GM21825 (cell line): ENCODE data around the gene TRABD2B.
"Not testable (repeated sequence)": the region's sequence is repeated elsewhere in the genome, so short reads cannot be mapped to it uniquely, and the experiment has no call there.

Experiments
- ATAC-seq: cut with Tn5 transposase; IDR thresholded peaks from one replicate; pipeline ENCODE4 v1.9.1; 2021; ENCODE audit warnings: mild to moderate bottlenecking, moderate library complexity; ENCODE audit not compliant: unreplicated experiment

Gene TRABD2B

GRCh38 chr1:47970882-47971281 lies 26.3 kb downstream of the TRABD2B start:
- ATAC-seq: no peak

- ATAC-seq: no peak
Observed at GRCh38 chr1:47969478-47969877, 27.7 kb downstream of the TRABD2B start.

- no peak for ATAC-seq
Observed at GRCh38 chr1:47968556-47968888, 28.7 kb downstream of the TRABD2B start.

GRCh38 chr1:47967864-47968555 lies 29.2 kb downstream of the TRABD2B start:
- ATAC-seq: no peak

- ATAC-seq: no peak
Observed at GRCh38 chr1:47965816-47966215, 31.4 kb downstream of the TRABD2B start.

- ATAC-seq: no peak
Observed at GRCh38 chr1:47964636-47965035, 32.5 kb downstream of the TRABD2B start.

- ATAC-seq: no peak
Observed at GRCh38 chr1:47963568-47964358, 33.4 kb downstream of the TRABD2B start.

- no peak for ATAC-seq
Observed at GRCh38 chr1:47962750-47963492, 34.3 kb downstream of the TRABD2B start.

GRCh38 chr1:47961835-47962234 lies 35.4 kb downstream of the TRABD2B start:
- not testable (repeated sequence) for ATAC-seq

- ATAC-seq: not testable (repeated sequence)
Observed at GRCh38 chr1:47956491-47956890, 40.7 kb downstream of the TRABD2B start.

GRCh38 chr1:47953661-47954060 lies 43.5 kb downstream of the TRABD2B start:
- ATAC-seq: no peak

- no peak for ATAC-seq
Observed at GRCh38 chr1:47951545-47952235, 45.5 kb downstream of the TRABD2B start.

- no peak for ATAC-seq
Observed at GRCh38 chr1:47951026-47951425, 46.2 kb downstream of the TRABD2B start.

- no peak for ATAC-seq
Observed at GRCh38 chr1:47950471-47950870, 46.7 kb downstream of the TRABD2B start.

GRCh38 chr1:47948126-47948525 lies 49.1 kb downstream of the TRABD2B start:
- no peak for ATAC-seq

GRCh38 chr1:47947531-47947930 lies 49.7 kb downstream of the TRABD2B start:
- ATAC-seq: no peak

- no peak for ATAC-seq
Observed at GRCh38 chr1:47944561-47944960, 52.6 kb downstream of the TRABD2B start.

GRCh38 chr1:47942240-47942629 lies 55.0 kb downstream of the TRABD2B start:
- ATAC-seq: no peak

- no peak for ATAC-seq
Observed at GRCh38 chr1:47941609-47942239, 55.5 kb downstream of the TRABD2B start.

GRCh38 chr1:47940779-47941178 lies 56.4 kb downstream of the TRABD2B start:
- ATAC-seq: no peak

GRCh38 chr1:47940326-47940725 lies 56.9 kb downstream of the TRABD2B start:
- no peak for ATAC-seq
